Loucy (cell line): ENCODE measurements around the gene RLN2.
"Not testable (repeated sequence)": the region's sequence is repeated elsewhere in the genome, so short reads cannot be mapped to it uniquely, and the experiment has no call there.

Experiments used
- H2AFZ ChIP-seq: fragments of 200-600 bp; sonication (generic); 2 replicates; pipeline ENCODE4 v1.6.0; 2016; ENCODE audit warnings: antibody characterized with exemption, mild to moderate bottlenecking, low read length, moderate library complexity
- H3F3A ChIP-seq: fragments of 200-600 bp; 2 replicates; pipeline ENCODE4 v1.6.0; 2016; ENCODE audit warnings: antibody characterized with exemption, low read depth, mild to moderate bottlenecking
- H3K27me3 ChIP-seq: fragments of 200-600 bp; sonication (generic); 2 replicates; pipeline ENCODE4 v1.6.1; 2014; ENCODE audit warnings: low read length, mild to moderate bottlenecking; ENCODE audit not compliant: insufficient read depth, poor library complexity, severe bottlenecking
- H3K36me3 ChIP-seq: fragments of 200-600 bp; sonication (generic); 2 replicates; pipeline ENCODE4 v1.6.1; 2016; ENCODE audit warnings: low read length; ENCODE audit not compliant: insufficient read depth
- H3K4me1 ChIP-seq: fragments of 200-600 bp; sonication (generic); 2 replicates; pipeline ENCODE4 v1.5.1; 2014; ENCODE audit warnings: low read length, mild to moderate bottlenecking; ENCODE audit not compliant: insufficient read depth, poor library complexity, severe bottlenecking
- H3K4me2 ChIP-seq: fragments of 200-600 bp; sonication (generic); 2 replicates; pipeline ENCODE4 v1.6.0; 2014; ENCODE audit warnings: antibody characterized with exemption, low read length, low read depth, mild to moderate bottlenecking; ENCODE audit not compliant: poor library complexity, severe bottlenecking
- H3K4me3 ChIP-seq: fragments of 200-600 bp; sonication (generic); 2 replicates; pipeline ENCODE4 v1.5.1; 2014; ENCODE audit warnings: low read length, mild to moderate bottlenecking, mixed read lengths; ENCODE audit not compliant: poor library complexity, severe bottlenecking
- H3K79me2 ChIP-seq: fragments of 200-600 bp; sonication (generic); 2 replicates; pipeline ENCODE4 v1.6.1; 2014; ENCODE audit warnings: low read length; ENCODE audit not compliant: insufficient read depth
- H3K9ac ChIP-seq: fragments of 200-600 bp; sonication (generic); 2 replicates; pipeline ENCODE4 v1.6.0; 2014; ENCODE audit warnings: mild to moderate bottlenecking, low read depth, low read length, moderate library complexity; ENCODE audit not compliant: poor library complexity, severe bottlenecking
- H3K9me2 ChIP-seq: fragments of 200-600 bp; sonication (generic); replicated peaks from 2 replicates; pipeline ENCODE4 v1.6.1; 2016; ENCODE audit warnings: low read depth, low read length, mixed read lengths
- H3K9me3 ChIP-seq: fragments of 200-600 bp; sonication (generic); 2 replicates; pipeline ENCODE4 v1.6.1; 2014; ENCODE audit warnings: mild to moderate bottlenecking, antibody characterized with exemption, low read length, low read depth; ENCODE audit not compliant: insufficient read depth
- H4K20me1 ChIP-seq: fragments of 200-600 bp; sonication (generic); 2 replicates; pipeline ENCODE4 v1.6.0; 2014; ENCODE audit warnings: antibody characterized with exemption, low read length, mild to moderate bottlenecking; ENCODE audit not compliant: insufficient read depth, poor library complexity, severe bottlenecking
- EZH2phosphoT487 ChIP-seq: fragments of 200-600 bp; IDR thresholded peaks from 2 replicates; pipeline ENCODE4 v1.6.1; 2018; ENCODE audit warnings: antibody characterized with exemption, mild to moderate bottlenecking, moderate library complexity, borderline replicate concordance
- TF ChIP-seq, protein P1 (sequence below): fragments of 200-600 bp; sonication (generic); conservative IDR thresholded peaks from 2 replicates; pipeline ENCODE4 v1.5.1; 2014; ENCODE audit warnings: mild to moderate bottlenecking, antibody characterized with exemption, low read length

RLN2 gene

DNA sequence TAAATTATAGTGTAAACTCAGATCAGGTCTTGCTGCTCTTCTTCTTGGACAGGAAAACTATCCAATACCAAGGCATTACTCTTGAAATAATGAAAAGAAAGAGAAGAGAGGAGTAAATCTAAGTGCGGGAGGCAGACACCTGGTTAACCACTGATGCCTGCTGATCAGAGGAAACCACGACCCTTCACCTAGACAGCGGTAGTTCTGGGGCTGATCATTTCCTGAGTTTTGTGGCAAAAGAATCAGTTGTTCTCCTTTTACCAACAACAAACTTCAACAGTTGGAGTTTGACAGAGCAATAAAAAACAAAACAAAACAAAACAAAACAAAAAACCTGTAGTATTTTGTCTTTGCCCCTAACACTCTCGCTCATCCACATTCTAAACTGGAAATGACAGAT, 32.2 kb upstream of the RLN2 start:
- H3K4me3 ChIP-seq, result peak overlapping the region; percentile 56
- peak overlapping the region; percentile 81 for H3K4me2 ChIP-seq
- no peaks in the 10 kb centered on the region for H3K79me2 ChIP-seq
- no peak for TF ChIP-seq EZH2phosphoT487
- TF ChIP-seq, protein P1, sequence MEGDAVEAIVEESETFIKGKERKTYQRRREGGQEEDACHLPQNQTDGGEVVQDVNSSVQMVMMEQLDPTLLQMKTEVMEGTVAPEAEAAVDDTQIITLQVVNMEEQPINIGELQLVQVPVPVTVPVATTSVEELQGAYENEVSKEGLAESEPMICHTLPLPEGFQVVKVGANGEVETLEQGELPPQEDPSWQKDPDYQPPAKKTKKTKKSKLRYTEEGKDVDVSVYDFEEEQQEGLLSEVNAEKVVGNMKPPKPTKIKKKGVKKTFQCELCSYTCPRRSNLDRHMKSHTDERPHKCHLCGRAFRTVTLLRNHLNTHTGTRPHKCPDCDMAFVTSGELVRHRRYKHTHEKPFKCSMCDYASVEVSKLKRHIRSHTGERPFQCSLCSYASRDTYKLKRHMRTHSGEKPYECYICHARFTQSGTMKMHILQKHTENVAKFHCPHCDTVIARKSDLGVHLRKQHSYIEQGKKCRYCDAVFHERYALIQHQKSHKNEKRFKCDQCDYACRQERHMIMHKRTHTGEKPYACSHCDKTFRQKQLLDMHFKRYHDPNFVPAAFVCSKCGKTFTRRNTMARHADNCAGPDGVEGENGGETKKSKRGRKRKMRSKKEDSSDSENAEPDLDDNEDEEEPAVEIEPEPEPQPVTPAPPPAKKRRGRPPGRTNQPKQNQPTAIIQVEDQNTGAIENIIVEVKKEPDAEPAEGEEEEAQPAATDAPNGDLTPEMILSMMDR, result no peak
- no peaks in the 10 kb centered on the region for H3K36me3 ChIP-seq
- H3K9me2 ChIP-seq, result no peaks in the 10 kb centered on the region
- no peaks in the 10 kb centered on the region for H4K20me1 ChIP-seq
- H3F3A ChIP-seq, result no peaks in the 10 kb centered on the region; the same call in 1 of the 2 replicates
- H3K27me3 ChIP-seq, result no peaks in the 10 kb centered on the region
- H3K9ac ChIP-seq, result no peak overlapping the region
- no peaks in the 10 kb centered on the region for H3K9me3 ChIP-seq
- no peak overlapping the region for H2AFZ ChIP-seq
- peaks cover 20% of the 10 kb centered on the region for H3K4me1 ChIP-seq

DNA sequence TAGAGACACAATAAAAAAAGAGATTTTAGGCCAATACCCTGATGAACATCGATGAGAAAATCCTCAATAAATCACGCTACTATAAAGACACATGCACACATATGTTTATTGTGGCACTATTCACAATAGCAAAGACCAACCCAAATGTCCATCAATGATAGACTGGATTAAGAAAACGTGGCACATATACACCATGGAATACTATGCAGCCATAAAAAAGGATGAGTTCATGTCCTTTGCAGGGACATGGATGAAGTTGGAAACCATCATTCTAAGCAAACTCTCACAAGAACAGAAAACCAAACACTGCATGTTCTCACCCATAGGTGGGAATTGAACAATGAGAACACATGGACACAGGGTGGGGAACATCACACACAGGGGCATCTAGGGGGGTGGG, 26.8 kb upstream of the RLN2 start:
- H3K4me1 ChIP-seq, H3K4me2 ChIP-seq, H3K27me3 ChIP-seq, H3K9ac ChIP-seq, H3K36me3 ChIP-seq, H3K79me2 ChIP-seq, H3K9me3 ChIP-seq, H2AFZ ChIP-seq, H3F3A ChIP-seq, H3K9me2 ChIP-seq, H4K20me1 ChIP-seq, H3K4me3 ChIP-seq: not testable (repeated sequence)

DNA sequence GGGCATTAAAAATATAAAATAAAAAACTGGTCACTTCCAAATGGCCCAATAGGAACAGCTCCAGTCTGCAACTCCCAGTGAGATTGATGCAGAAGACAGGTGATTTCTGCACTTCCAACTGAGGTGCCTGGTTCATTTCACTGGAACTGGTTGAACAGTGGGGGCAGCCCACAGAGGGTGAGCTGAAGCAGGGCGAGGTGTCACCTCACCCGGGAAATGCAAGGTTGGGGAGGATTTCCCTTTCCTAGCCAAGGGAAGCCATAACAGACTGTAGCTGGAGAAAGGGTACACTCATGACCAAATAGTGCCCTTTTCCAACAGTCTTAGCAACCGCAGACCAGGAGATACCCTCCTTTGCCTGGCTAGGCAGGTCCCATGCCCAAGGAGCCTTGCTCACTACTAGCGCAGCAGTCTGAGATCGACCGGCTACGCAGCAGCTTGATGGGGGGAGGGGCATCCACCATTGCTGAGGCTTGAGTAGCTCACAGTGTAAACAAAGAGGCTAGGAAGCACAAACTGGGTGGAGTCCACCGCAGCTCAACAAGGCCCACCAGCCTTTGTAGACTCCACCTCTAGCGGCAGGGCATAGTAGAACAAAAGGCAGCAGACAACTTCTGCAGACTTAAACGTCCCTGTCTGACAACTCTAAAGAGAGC, 22.5 kb upstream of the RLN2 start:
- no peaks in the 10 kb centered on the region for H3K9me2 ChIP-seq
- no peak overlapping the region for H3K9ac ChIP-seq
- no peak overlapping the region for H2AFZ ChIP-seq
- TF ChIP-seq, protein P1, result no peak
- no peak for TF ChIP-seq EZH2phosphoT487
- H3K4me1 ChIP-seq, result peaks cover 6% of the 10 kb centered on the region
- no peaks in the 10 kb centered on the region for H3K79me2 ChIP-seq
- H3K4me3 ChIP-seq, result no peak overlapping the region
- H3K9me3 ChIP-seq, result no peaks in the 10 kb centered on the region
- no peaks in the 10 kb centered on the region for H3K36me3 ChIP-seq
- H3K4me2 ChIP-seq, result no peak overlapping the region
- H4K20me1 ChIP-seq, result no peaks in the 10 kb centered on the region
- H3F3A ChIP-seq, result no peaks in the 10 kb centered on the region
- no peaks in the 10 kb centered on the region for H3K27me3 ChIP-seq

DNA sequence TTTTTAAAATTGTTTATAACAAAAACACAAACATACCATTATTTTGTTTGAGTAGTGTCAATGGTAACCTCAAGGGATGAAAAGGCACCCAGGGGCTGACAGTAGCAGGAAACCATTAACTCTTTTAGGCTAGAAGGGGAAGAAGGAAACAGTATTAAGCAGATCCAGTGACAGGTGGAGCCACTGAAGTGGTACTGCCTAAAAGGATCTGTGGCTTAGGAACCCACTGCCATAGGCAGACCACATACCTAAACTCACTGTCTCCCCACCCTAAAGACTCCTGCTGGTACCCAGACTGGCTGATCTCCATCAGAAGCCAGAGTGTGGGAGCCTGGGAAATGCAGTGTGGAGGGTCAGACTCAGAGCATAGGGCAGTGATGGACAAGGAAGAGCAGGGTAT, 21.7 kb upstream of the RLN2 start:
- Histone ChIP-seq H3K79me2 (no peaks in the 10 kb centered on the region), H3K4me2 (no peak overlapping the region), H2AFZ (no peak overlapping the region), H3F3A (no peaks in the 10 kb centered on the region), H4K20me1 (no peaks in the 10 kb centered on the region), H3K4me3 (no peak overlapping the region), H3K9me2 (no peaks in the 10 kb centered on the region), H3K9me3 (no peaks in the 10 kb centered on the region), H3K27me3 (no peaks in the 10 kb centered on the region), H3K9ac (no peak overlapping the region), H3K36me3 (no peaks in the 10 kb centered on the region), H3K4me1 (peaks cover 6% of the 10 kb centered on the region)
- no peak for TF ChIP-seq EZH2phosphoT487
- TF ChIP-seq, protein P1, result no peak

DNA sequence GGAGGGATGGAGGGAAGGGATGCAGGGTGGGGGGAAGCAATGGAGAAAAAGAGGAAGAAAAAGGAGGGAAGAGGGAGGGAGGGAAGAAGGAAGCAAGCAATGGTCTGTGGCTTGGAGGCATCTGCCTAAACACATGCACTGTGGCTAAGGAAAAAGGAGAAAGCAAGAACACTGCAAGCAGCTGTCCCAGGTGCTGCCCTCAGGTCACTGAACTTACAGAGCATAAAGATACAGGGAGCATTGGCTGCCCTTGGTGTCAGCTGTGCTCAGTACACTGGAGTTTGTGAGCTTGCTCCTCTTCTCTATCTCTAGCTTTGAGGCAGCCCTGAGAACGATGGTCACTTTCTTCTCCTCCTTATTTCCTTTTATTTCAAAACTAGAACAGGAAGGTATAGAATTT, 17.1 kb upstream of the RLN2 start:
- not testable (repeated sequence) for H3K4me1 ChIP-seq, H3K27me3 ChIP-seq, H3K79me2 ChIP-seq

More for the DNA sequence above, 17.1 kb upstream of the RLN2 start:
- not testable (repeated sequence) for H3F3A ChIP-seq, H3K9me2 ChIP-seq, H3K4me2 ChIP-seq, H2AFZ ChIP-seq, H4K20me1 ChIP-seq, H3K36me3 ChIP-seq, H3K9ac ChIP-seq, H3K4me3 ChIP-seq, H3K9me3 ChIP-seq
